Activated T-cell treated with anti-CD3 and anti-CD28 coated beads for 24 hours (primary cell): Measurements from ENCODE around the gene CHD6.
"Not testable (repeated sequence)": the region's sequence is repeated elsewhere in the genome, so short reads cannot be mapped to it uniquely, and the experiment has no call there.

Experiments
- DNase-seq: peaks from one replicate; pipeline ENCODE4 v3.0.0-alpha.2; 2020; ENCODE audit warnings: low read depth

The CHD6 gene

DNA sequence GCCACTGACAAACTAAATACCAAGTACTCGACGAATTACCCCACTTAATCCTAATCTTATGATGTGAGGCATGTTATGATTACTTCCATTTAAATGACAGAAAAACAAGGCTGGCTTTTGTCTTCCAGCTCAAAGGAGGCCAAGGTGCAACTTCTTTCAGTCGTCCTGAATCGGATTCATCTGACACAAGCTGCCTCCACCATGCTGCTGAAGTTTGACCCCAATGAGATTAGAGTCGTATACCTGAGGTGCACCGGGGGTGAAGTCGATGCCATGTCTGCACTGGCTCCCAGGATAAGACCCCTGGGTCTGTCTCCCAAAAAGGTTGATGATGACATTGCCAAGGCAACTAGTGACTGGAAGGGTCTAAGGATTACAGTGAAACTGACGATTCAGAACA, 71.0 kb downstream of the CHD6 start:
- DNase-seq = no peak

DNA sequence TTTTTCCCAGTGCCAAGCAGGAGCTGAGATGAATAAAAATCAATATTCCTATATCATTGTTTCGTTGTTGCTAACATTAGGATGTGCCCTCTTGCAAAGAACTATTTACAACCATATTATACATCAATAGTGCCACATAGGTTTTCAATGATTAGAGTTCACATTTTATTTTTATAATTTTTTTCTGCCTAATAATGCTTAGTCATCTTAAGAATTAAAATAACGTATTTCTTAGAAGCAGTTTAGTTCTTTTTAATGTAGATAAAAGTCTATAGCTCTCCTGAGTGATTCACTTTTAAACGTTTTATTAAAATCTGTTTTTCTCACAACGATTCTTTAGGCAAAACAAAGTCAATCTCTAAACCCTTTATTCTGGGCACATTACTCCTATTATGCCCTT, 71.6 kb downstream of the CHD6 start:
- DNase-seq = no peak

DNA sequence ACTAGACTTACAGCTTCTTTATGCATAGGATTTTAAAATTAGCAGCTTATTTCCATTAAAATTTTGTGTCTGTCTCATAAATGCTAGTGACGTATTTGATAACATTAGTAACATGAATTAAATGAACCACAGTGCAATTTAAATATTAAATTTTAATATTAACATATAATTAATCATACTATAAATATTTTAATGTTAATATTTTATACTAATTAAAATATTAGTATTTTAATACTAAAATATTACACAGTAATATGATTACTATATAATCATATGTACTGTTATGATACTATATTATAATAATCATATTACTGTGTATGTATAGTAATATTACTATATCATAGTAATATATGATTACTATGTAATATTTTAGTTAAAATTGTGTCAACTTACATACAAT, 73.7 kb downstream of the CHD6 start:
- no peak for DNase-seq

DNA sequence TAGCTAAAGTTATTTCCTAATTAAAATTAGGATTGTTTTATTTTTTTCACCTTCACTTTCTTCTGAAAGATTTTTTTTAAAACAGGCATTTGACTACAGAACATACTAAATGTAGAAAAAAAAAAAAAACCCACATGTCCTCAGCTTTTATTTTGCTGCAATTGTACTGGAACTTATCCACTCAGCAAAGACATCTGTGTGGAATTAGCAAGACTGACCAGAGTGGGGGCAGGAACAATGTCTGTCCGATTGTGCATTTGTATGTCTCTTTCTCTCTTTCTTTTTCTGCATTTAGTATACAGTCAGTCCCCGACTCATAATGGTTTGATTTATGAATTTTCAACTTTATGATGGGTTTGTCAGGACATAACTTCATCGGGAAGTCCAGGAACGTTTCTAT, 77.3 kb downstream of the CHD6 start:
- no peak for DNase-seq

DNA sequence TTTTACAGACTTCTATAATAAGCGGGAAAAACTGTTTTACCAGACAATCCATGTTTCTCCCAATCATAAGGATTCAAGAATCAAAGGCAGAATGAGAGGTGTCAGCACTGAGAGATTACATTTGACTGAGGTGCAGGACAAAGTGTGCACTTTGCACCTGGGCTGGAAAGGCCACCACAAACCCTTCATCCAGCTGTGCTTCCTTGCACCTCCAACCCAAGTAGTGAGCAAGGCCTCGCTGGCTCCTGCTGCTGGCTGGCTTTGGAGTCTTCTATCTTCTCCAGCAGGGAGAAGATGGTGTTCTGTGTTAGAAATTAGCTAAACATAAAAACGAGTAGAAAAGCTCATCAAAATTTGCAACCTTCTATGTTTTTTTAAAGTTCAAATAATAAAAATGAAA, 77.7 kb downstream of the CHD6 start:
- no peak for DNase-seq

DNA sequence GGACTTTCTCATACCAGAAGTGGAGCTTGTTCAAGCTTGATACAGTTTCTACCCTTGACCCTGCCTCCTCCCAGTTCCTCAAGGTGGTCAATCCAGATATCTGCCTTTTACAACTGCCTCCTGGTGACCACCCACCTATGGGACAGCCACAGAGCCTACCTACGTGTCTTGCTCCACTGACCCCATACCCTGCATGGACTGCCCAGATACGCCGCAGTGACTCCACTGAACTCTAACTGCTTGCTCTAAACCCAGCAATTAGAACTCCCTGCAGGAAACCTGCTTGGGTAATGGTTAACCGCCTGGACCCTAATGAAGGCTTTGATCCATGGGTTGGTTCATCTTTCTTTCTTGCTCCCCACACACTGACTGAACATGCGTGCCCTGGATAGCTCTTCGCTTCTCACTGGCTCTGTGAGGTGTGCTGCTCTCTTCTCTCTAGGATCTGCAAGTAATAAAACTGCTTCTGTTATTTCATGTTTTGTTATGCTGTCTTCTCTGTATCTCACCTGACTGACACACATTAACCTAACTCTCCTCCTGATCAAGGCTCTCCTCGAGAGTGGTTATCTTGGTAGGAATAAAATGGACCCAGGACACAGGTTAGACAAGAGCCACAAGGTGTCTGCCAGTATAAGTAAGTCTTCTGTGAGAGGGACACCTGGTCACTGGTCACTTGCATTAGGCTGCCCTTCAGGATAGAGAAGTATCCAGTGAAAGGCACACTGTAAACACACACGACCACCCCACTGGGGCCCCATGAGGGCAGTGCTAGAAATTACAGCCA, 79.2 kb downstream of the CHD6 start:
- no peak for DNase-seq

DNA sequence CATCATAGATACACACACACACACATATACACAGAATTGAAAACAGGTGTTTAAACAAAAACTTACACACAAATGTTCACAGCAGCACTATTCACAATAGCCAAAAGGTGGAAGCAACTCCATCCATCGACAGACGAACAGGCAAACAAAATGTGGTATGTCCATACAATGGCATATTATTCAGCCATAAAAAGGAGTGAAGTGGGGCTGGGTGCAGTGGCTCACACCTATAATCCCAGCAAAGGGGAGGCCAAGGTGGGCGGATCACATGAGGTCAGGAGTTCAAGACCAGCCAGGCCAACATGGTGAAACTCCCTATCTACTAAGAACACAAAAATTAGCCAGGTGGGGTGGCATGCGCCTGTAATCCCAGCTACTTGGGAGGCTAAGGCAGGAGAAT, 80.3 kb downstream of the CHD6 start:
- no peak for DNase-seq

DNA sequence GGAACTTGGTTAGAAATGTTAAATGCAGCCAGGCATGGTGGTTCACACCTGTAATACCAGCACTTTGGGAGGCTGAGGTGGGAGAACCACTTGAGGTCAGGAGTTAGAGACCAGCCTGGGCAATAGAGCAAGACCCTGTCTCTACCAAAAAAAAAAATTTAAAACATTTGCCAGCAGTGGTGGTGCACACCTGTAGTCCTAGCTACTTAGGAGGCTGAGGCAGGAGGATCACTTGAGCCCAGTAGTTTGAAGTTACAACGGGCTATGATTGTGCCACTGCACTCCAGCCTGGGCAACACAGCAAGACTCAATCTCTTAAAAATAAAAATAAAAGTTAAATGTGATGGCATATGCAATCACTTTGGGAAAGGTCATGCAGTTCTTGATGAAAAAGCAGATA, 82.6 kb downstream of the CHD6 start:
- DNase-seq = not testable (repeated sequence)

DNA sequence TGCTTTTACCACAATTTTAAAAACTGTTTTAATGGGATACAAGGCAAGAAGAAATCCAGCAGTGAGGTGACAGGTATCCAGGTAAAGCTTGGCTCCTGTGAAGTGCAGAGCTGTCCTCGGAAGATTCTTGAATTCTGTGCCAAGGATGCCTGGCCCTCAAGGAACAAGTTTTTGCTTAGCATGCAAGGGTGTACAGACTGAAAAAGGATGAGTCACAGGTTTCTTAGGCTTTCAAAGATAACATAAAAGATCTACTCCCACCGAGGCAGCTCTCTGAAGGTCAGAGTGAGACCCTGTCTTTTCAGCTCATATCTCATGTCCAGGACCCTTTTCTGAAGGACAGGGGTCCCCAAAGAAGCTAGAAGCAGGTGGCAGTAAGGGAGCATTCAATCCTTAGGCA, 83.3 kb downstream of the CHD6 start:
- no peak for DNase-seq

DNA sequence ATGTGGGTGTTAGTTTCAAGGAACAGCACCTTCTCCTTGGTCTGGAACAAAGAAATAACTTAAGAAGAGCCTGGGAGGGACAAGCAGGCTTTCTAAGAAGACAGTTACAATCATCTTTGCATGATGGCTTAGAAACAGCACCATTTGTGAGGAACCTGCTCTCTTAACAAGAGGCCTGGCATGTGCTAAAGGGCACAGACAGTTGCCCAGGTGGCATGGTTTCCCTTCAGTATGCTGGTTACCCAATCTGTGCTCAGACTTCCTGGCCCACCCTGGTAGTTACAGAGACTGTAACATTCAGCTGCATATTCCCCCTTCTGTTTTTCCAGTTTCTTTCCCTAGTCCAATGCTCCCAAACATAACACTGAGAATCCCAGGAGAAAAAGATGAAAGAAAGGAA, 84.0 kb downstream of the CHD6 start:
- no peak for DNase-seq

DNA sequence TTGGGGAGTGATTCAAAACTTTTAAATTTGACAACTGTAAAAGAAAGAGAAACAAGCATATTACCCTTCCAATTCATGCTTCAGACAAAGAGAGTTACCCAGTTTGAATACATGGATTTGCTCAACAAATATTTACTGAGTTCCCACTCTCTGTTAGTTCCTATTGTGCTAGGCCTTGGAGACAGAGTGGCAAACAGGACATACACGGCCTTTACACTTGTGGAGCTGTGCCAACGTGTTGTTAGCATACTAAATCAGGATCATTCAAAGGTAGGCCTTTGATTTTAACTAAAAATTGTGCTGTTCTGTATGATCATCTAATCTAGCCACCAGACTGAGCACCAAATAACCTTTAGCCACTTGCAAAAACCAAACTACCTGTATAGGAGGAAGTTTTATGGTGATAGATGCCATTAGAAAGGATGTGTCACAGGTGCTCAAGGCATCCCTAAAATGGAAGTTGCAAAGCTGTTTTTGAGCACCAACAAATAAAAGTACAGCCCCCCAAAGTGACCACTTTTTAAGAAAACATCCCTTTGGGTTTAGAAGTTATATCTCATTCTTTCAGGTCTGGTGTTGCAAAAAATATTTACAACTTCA, 84.5 kb downstream of the CHD6 start:
- no peak for DNase-seq

DNA sequence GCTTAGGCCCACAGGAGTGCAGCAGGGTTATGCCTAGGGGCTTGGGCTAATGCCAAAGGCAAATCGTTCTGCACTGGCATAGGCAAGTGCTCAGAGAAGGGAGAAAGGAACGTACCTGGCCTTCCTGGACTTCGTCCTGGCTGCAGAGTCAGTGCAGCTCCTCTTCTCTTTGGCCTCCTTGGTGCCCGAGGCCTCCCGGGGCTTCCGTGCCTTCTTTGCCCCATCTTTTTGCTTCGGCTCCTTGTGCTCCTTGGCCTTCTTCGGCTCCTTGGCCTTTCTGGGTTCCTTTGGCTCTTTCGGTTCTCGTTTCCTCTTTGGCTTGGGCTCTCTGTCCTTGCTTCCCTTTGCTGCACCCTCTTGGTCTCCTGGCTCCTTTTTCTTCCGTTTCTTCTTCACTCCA, 85.2 kb downstream of the CHD6 start:
- DNase-seq = no peak

DNA sequence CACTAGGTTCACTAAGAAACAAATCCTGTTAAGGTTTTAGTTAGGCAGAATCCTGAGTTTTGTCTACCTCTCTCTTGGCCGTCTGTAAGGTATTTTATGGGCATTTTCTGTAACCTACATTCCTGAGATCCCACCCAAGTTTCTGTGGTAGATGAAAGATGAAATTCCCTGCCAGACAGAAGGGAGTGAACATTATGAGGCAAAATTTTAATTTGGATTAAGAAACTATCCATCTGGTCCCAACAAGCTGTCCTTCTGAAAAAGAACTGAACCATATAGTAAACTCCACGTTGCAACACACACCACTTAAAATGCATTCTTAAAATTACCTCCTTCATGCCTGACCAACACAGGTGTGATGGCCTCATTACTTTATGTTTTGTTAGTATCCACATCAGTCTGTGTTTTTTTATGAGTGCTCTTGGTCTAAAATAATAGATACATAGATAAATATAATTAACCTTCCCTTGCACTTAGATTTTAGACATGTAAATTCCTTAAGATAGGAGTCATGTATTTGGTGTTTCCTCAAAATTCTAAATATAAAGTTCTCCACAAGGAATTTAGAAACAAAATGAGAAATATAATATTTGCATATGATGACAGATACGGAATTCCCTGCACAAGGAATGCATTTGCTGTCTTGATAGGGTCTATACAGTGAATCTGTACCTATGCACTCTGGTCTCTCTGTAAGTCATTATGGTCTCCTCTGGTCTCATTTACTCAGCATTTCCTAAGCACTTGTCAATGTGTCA, 86.5 kb downstream of the CHD6 start:
- DNase-seq = no peak

DNA sequence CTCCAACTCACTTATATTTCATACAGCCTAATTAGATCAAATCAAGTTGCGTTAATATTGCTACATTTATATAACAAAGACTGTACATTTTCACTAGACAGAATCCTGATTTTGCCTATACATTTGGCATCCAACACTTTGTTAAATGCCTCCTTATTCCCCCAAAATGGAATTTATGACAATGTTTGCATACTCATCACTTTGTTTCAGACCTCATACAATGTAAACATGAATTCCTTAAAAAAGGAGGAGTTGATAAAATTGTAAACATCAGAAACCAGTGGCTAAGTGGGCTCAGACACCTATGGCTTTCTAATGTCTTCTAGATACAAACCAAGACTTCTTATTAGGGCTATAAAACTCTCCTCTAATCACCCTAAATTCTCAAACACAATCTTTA, 87.3 kb downstream of the CHD6 start:
- DNase-seq = no peak

DNA sequence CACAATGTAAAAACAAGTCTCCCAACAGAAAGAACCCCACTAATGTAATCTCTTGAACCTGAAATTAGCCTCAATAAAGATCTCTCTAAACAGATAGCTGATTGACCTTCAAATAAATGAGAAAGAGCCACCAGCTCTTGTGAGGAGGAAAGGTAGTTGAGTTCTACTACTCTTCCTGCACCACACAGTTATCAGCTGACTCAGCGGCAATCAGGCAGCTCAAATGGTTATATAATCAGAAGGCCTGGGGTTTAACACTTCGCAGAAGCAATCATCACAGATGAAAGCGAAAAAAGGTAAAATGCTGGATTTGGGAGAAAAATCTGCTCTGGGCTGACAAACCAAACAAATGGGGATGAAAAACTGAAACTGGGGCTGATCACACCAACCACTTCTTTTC, 91.8 kb downstream of the CHD6 start:
- DNase-seq = no peak

DNA sequence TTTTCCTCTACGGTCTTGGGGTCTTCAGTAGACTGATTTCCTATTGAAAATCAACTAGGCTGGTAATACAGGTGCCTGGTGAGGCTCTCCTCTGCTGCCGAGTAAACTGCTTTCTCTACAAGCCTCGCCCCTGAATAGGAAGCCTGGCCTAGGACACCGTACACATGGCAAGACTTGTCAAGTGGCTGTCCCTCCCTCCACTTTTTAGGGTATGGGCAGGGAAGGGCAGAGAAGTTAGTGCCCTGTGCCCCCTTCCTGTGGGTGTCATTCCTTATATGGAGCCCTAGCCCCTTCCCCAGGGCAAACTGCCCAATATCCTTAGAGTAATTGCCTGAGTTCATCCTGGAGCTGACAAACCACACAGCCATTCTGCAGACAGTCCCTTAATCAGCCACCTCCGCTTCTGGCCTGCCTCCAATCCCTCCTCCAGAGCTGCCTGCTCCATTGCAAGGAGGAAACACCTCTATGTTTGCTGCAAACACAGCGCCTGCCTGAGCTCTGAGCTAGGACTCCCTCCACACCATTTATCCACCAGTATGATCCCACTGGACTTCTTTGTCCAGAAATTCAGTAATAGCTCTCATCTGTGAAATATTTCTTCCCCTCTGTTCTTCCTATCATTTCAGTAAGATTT, 93.1 kb downstream of the CHD6 start:
- no peak for DNase-seq

DNA sequence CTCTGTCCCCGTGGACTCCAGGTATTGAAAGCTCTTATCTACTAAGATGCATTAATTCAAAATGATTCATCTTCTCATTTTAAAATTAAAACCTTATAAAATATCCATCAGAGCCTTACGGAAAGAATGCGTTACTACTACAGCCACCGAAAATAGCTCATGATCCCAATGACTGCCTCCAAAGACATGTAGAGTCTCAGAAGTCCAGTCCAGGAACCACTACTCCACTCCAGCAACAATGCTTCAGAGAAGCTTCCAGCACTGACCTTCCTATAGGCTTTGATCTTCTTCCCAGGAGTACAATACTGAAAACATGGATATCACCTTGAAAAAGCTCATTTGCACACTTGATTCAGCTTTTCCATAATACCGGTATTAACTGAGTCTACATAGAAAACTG, 94.3 kb downstream of the CHD6 start:
- DNase-seq = no peak

DNA sequence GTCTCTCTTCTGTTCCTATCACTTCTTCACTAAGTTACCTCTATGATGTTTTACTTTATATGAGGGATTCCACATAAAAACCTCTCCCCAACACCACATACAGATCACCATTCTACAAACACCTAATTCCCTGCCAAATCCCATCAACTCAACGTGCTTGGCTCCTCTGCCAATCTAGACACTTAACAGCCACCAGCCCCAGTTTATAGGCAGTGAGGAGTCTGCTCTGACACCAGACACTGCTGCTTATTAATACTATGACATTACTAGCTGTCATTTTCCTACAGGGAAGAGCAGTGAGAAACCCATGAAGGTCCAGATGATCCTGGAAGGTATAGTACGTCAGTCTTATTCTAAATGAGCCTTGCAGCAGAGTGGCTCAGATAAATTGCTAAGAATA, 104.3 kb downstream of the CHD6 start:
- no peak for DNase-seq

DNA sequence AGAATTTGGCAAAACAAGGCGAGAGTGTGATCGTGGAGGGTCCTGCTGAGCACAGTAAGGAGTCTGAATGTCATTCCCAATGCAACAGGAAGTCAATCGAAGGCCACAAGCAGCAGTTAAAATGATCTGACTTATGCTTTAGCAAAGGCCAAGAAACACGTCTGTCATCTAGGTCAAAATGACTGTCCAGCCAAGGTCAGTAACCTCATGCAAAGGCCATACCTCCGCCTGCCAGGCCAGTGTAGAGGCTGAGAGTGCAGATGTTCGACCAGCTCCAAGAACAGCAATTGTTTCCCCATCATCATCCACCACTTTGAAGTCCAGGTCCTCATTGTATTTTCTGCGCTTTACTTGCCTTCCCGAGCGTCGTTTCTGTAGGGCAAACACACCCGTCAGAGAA, 105.6 kb downstream of the CHD6 start:
- no peak for DNase-seq

DNA sequence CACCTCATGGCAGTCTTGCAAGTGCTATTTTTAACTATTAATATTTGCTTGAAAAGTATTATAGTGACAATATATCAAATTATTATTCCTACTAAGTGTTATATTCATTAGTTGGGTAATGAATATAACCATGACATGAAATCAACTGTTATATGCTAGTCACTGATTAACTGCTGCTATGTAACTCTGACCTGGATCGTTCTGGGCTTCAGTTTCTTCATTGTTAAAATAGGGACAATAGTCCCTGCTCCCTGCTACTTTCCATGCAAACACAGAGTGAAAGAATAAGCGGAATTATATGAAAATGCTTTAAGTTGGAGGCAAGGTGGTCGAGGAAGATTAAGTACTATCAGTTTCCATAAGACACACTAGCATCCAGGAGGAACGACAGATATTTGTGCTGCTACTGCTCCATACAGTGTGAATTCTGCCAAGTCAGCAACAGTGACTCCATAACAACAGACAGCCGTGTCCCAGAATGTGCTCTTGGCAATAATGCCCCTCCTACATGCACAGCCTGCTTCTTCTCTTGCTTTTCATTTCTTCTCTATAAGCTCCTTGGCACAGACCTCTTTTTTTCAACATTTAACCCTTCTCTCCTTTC, 107.2 kb downstream of the CHD6 start:
- no peak for DNase-seq

DNA sequence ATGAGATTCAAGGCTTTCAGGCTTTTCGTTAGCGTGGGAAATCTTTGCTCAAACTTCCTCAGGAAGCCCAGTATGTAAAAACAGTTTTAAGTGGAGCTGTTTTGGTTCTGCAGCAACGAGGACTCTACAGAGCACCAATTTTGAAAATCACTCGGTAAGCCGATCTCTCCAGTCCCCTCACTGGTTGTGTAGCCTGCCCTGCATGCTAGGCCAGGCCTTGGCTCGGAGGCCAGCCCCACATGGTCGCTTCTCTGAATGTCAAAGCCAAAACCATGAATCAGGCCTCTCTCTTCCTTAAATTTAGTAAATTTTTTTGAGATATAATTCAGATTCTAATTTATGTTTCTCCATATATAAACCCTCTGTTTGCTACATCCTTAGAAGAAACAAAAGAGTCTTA, 108.0 kb downstream of the CHD6 start:
- DNase-seq = no peak
